ENCODE measurements around the gene FCRL3. TPM values are rescaled to one million over a fixed set of nuclear protein-coding genes. Genes with fewer than 3 reads are reported as not detected.

Gene FCRL3
- total RNA-seq, 4 donors from 2014 or later: 0.13 to 0.20 TPM; not detected in 2

DNA sequence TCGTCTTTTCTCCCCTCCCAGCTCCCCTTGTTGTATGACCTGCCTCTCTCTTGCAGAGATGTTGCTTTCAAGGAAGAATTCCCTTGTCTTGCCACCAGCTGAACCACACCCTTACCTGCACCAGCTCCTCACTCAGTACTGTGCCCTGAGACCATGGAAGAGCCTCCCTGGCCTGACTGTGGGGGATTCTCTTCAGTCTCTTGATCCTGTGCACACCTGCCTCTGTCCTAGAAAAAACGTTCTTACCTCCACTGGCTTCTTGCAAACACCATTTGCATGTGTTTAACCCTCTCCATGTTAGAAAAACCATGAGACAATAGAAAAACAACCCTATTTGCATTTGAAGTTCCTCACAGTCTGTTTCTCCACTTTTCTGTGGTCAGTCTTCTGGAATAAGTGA, 59.4 kb downstream of the FCRL3 start:
- intact Hi-C loops (cut with DNase I): no loop called here
- Histone ChIP-seq H3K4me1 (peaks cover 0 to 6% of the 10 kb centered on the region in 2 donors), H3K9me3 (no peaks in the 10 kb centered on the region), H3K27me3 (no peaks in the 10 kb centered on the region), H3K36me3 (no peaks in the 10 kb centered on the region), H3K4me3 (replicated peaks in 1 of 3) (no peak overlapping the region), H3K27ac (no peak overlapping the region)
- DNase-seq: no peak
- WGBS, 2 donors: 50 to 64% methylated on average over 2 of the region's 2 CpGs
- no peak for TF ChIP-seq POLR2A (IDR thresholded peaks at IDR 0.05)
- TF ChIP-seq, protein P1, sequence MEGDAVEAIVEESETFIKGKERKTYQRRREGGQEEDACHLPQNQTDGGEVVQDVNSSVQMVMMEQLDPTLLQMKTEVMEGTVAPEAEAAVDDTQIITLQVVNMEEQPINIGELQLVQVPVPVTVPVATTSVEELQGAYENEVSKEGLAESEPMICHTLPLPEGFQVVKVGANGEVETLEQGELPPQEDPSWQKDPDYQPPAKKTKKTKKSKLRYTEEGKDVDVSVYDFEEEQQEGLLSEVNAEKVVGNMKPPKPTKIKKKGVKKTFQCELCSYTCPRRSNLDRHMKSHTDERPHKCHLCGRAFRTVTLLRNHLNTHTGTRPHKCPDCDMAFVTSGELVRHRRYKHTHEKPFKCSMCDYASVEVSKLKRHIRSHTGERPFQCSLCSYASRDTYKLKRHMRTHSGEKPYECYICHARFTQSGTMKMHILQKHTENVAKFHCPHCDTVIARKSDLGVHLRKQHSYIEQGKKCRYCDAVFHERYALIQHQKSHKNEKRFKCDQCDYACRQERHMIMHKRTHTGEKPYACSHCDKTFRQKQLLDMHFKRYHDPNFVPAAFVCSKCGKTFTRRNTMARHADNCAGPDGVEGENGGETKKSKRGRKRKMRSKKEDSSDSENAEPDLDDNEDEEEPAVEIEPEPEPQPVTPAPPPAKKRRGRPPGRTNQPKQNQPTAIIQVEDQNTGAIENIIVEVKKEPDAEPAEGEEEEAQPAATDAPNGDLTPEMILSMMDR (IDR thresholded peaks at IDR 0.05): no peak

DNA sequence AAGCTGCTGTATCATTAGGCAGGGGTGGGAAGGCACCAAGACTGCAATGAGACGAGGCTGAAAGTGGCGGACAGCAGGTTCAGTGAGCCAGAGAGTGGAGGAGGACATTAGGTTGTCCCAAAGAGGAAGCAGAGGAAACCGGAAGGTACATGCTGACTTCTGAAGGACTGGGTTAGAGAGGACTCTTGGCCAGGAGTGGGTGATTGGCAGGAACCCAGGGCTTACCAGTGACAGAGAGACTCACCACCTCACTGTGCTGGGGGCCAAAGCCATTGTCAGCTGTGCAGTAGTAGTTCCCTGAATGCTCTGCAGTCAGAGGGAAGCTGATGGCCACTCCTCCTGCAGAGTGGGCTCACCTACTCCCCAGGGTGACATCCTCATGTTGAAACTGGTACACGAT, 60.8 kb downstream of the FCRL3 start:
- no peak overlapping the region for H3K4me3 ChIP-seq (replicated peaks in 1 of 3)
- H3K36me3 ChIP-seq: no peaks in the 10 kb centered on the region
- peaks cover 0 to 6% of the 10 kb centered on the region in 2 donors for H3K4me1 ChIP-seq
- TF ChIP-seq, protein P1 (IDR thresholded peaks at IDR 0.05): no peak
- no peak for TF ChIP-seq POLR2A (IDR thresholded peaks at IDR 0.05)
- H3K27ac ChIP-seq: no peak overlapping the region
- no peaks in the 10 kb centered on the region for H3K27me3 ChIP-seq
- peak; percentile 58 to 63 for DNase-seq
- no peaks in the 10 kb centered on the region for H3K9me3 ChIP-seq
- intact Hi-C loops (cut with DNase I): no loop called here
- 26 to 27% methylated on average over 4 of the region's 4 CpGs for WGBS, 2 donors

DNA sequence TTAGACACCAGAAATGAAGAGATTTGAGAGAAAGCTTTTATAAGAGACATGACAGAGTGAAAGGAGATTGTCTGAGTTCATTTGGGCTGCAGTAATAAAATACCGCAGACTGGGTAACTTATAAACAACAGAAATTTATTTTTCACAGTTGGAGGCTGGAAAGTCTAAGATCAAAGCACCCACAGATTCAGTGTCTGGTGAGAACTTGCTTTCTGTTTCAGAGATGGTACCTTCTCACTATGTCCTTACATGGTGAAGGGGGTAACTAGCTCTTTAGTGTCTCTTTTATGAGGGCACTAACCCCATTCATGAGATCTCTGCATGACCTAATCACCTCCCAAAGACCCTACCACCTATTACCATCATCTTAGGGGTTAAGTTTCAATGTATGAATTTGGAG, 71.8 kb downstream of the FCRL3 start:
- no peak for TF ChIP-seq POLR2A (IDR thresholded peaks at IDR 0.05)
- TF ChIP-seq, protein P1 (IDR thresholded peaks at IDR 0.05): no peak
- H3K9me3 ChIP-seq: no peaks in the 10 kb centered on the region
- no peak overlapping the region for H3K27ac ChIP-seq
- H3K4me1 ChIP-seq: no peaks in the 10 kb centered on the region
- intact Hi-C loops (cut with DNase I): no loop called here
- H3K4me3 ChIP-seq (replicated peaks in 1 of 3): no peak overlapping the region
- H3K27me3 ChIP-seq: no peaks in the 10 kb centered on the region
- 90 to 92% methylated on average over 1 of the region's 1 CpG for WGBS, 2 donors
- H3K36me3 ChIP-seq: no peaks in the 10 kb centered on the region
- DNase-seq: no peak

Other genes with a start within 250 kb of the FCRL3 start
- 1 to 10 TPM in 1 of 4 donors, under 1 TPM in 1, not detected in 2; 0.15 to 1.2 TPM for gene FCRL5, start 148.3 kb downstream of the FCRL3 start, total RNA-seq
- not detected for gene FCRL4, start 102.7 kb downstream of the FCRL3 start, total RNA-seq
- gene FCRL2, start 76.4 kb upstream of the FCRL3 start, total RNA-seq: not detected
- gene FCRL1, start 119.4 kb upstream of the FCRL3 start, total RNA-seq: not detected
- not detected for gene CD5L, start 141.0 kb upstream of the FCRL3 start, total RNA-seq

Measured in thyroid gland (tissue), 4 donors.